Retinal pigment epithelial cell (primary cell): ENCODE results near the gene CROCC.
"Not testable (repeated sequence)": the region's sequence is repeated elsewhere in the genome, so short reads cannot be mapped to it uniquely, and the experiment has no call there.

ENCODE experiments used
- DNase-seq: peaks from one replicate; pipeline ENCODE4 v3.0.0-alpha.2; 2010; ENCODE audit warnings: low read depth
- H3K4me3 ChIP-seq: 2 replicates; pipeline ENCODE4 v1.5.1; 2011; ENCODE audit warnings: mild to moderate bottlenecking, low read length, control low read depth, moderate library complexity
- CTCF ChIP-seq: conservative IDR thresholded peaks from 2 replicates; pipeline ENCODE4 v1.5.1; 2011; ENCODE audit warnings: low read depth, low read length, control low read depth, inconsistent platforms

The CROCC gene

GRCh38 chr1:16907870-16908758 is 13.6 kb upstream of the CROCC start:
- TF ChIP-seq CTCF: no peak
- no peak for DNase-seq
- H3K4me3 ChIP-seq: no peak overlapping the region

- H3K4me3 ChIP-seq, DNase-seq: not testable (repeated sequence)
- peak; percentile 26 for TF ChIP-seq CTCF
These were observed 9.6 kb upstream of the CROCC start for GRCh38 chr1:16911851-16912721.

- not testable (repeated sequence) for H3K4me3 ChIP-seq, DNase-seq
These were observed 9.0 kb upstream of the CROCC start for GRCh38 chr1:16912742-16913141.

- no peak for DNase-seq
- peak overlapping the region; percentile 56 for H3K4me3 ChIP-seq
- no peak for TF ChIP-seq CTCF
These were observed 8.4 kb upstream of the CROCC start for GRCh38 chr1:16913181-16913832.

- no peak for TF ChIP-seq CTCF
- DNase-seq: peak; percentile 87
- peak overlapping the region; percentile 56 for H3K4me3 ChIP-seq
These were observed 7.7 kb upstream of the CROCC start for GRCh38 chr1:16913833-16914662.

- peak overlapping the region; percentile 56 for H3K4me3 ChIP-seq
These were observed 6.7 kb upstream of the CROCC start for GRCh38 chr1:16914928-16915626.

GRCh38 chr1:16915627-16915973 is 6.1 kb upstream of the CROCC start:
- DNase-seq: no peak
- H3K4me3 ChIP-seq: no peak overlapping the region
- TF ChIP-seq CTCF: peak; percentile 11

More at GRCh38 chr1:16914928-16915626, 6.7 kb upstream of the CROCC start:
- DNase-seq: not testable (repeated sequence)

- not testable (repeated sequence) for H3K4me3 ChIP-seq
These were observed 5.5 kb upstream of the CROCC start for GRCh38 chr1:16916036-16916880.

More at GRCh38 chr1:16916036-16916880, 5.5 kb upstream of the CROCC start:
- DNase-seq: not testable (repeated sequence)
